Stomach smooth muscle (tissue), 2 donors: ENCODE results near the gene FXYD3.

Source experiments
- H3K27ac ChIP-seq: one replicate; pipeline ENCODE4 v1.7.0; 2013; ENCODE audit warnings: mild to moderate bottlenecking, low read length, inconsistent platforms
- H3K27me3 ChIP-seq, 2 donors: one replicate each; pipeline ENCODE4 v1.7.0; 2013; ENCODE audit warnings: low read length in 2 of 2; ENCODE audit not compliant: insufficient read depth in 2 of 2, control insufficient read depth in 1 of 2
- H3K36me3 ChIP-seq, 2 donors: one replicate each; pipeline ENCODE4 v1.7.0; 2013; ENCODE audit warnings: low read length in 2 of 2; ENCODE audit not compliant: control insufficient read depth in 2 of 2, insufficient read depth in 2 of 2
- H3K4me1 ChIP-seq: one replicate; pipeline ENCODE4 v1.7.0; 2013; ENCODE audit warnings: low read length; ENCODE audit not compliant: control insufficient read depth, insufficient read depth
- H3K4me3 ChIP-seq, 2 donors: one replicate each; pipeline ENCODE4 v1.7.0; 2013; ENCODE audit warnings: low read length in 2 of 2
- H3K9ac ChIP-seq, 2 donors: one replicate each; pipeline ENCODE4 v1.7.0; 2013; ENCODE audit warnings: low read length in 2 of 2, mild to moderate bottlenecking in 1 of 2
- H3K9me3 ChIP-seq, 2 donors: one replicate each; pipeline ENCODE4 v1.7.0; 2013; ENCODE audit warnings: low read length in 2 of 2; ENCODE audit not compliant: control insufficient read depth in 2 of 2
- donor health status: healthy.
- donor health status: Pancreatic carcinoma.

The FXYD3 gene

GRCh38 chr19:35115177-35115951 lies at the start of gene FXYD3:
FXYD3 (plus strand) TSS chr19:35115823; CDS start chr19:35119377, 3,554 bp downstream.
- Histone ChIP-seq H3K9me3 (no peaks in the 10 kb centered on the region), H3K4me1 (peaks cover 5% of the 10 kb centered on the region), H3K27ac (no peak within 1 kb of the TSS), H3K9ac (no peak within 1 kb of the TSS), H3K36me3 (no peaks in the 10 kb centered on the region), H3K27me3 (peaks cover 4 to 6% of the 10 kb centered on the region in 2 donors), H3K4me3 (peak within 1 kb of the TSS; percentile 40 to 65)

GRCh38 chr19:35066121-35066520 lies 49.5 kb upstream of the FXYD3 start:
- Histone ChIP-seq H3K27me3 (peaks cover 0 to 7% of the 10 kb centered on the region in 2 donors), H3K4me1 (no peaks in the 10 kb centered on the region), H3K9ac (no peak overlapping the region), H3K9me3 (peaks cover 3 to 4% of the 10 kb centered on the region in 2 donors), H3K27ac (no peak overlapping the region), H3K4me3 (no peak overlapping the region), H3K36me3 (no peaks in the 10 kb centered on the region)

- Histone ChIP-seq H3K4me1 (no peaks in the 10 kb centered on the region), H3K36me3 (no peaks in the 10 kb centered on the region), H3K27me3 (peaks cover 0 to 7% of the 10 kb centered on the region in 2 donors), H3K4me3 (no peak overlapping the region), H3K27ac (no peak overlapping the region), H3K9ac (no peak overlapping the region), H3K9me3 (peaks cover 3 to 4% of the 10 kb centered on the region in 2 donors)
Measured at GRCh38 chr19:35066691-35067563, 48.7 kb upstream of the FXYD3 start.

- no peaks in the 10 kb centered on the region for H3K4me1 ChIP-seq
- no peak overlapping the region for H3K27ac ChIP-seq
- no peak overlapping the region for H3K4me3 ChIP-seq
- H3K36me3 ChIP-seq: no peaks in the 10 kb centered on the region
- H3K27me3 ChIP-seq: peaks cover 0 to 7% of the 10 kb centered on the region in 2 donors
- H3K9ac ChIP-seq: no peak overlapping the region
- H3K9me3 ChIP-seq: peaks cover 3 to 4% of the 10 kb centered on the region in 2 donors
Measured at GRCh38 chr19:35068941-35069634, 46.5 kb upstream of the FXYD3 start.

GRCh38 chr19:35069696-35070095 lies 45.9 kb upstream of the FXYD3 start:
- Histone ChIP-seq H3K9me3 (peaks cover 3 to 4% of the 10 kb centered on the region in 2 donors), H3K27ac (no peak overlapping the region)

GRCh38 chr19:35070471-35070870 lies 45.2 kb upstream of the FXYD3 start:
- Histone ChIP-seq H3K4me1 (no peaks in the 10 kb centered on the region), H3K27me3 (peaks cover 0 to 4% of the 10 kb centered on the region in 2 donors), H3K36me3 (no peaks in the 10 kb centered on the region), H3K27ac (no peak overlapping the region), H3K4me3 (no peak overlapping the region), H3K9ac (no peak overlapping the region), H3K9me3 (peaks cover 3 to 4% of the 10 kb centered on the region in 2 donors)

More at GRCh38 chr19:35069696-35070095, 45.9 kb upstream of the FXYD3 start:
- no peaks in the 10 kb centered on the region for H3K36me3 ChIP-seq
- H3K4me3 ChIP-seq: no peak overlapping the region
- no peak overlapping the region for H3K9ac ChIP-seq
- peaks cover 0 to 7% of the 10 kb centered on the region in 2 donors for H3K27me3 ChIP-seq
- H3K4me1 ChIP-seq: no peaks in the 10 kb centered on the region

- Histone ChIP-seq H3K36me3 (no peaks in the 10 kb centered on the region), H3K27ac (no peak overlapping the region), H3K9ac (no peak overlapping the region), H3K4me3 (no peak overlapping the region), H3K4me1 (no peaks in the 10 kb centered on the region), H3K9me3 (peaks cover 3 to 4% of the 10 kb centered on the region in 2 donors), H3K27me3 (peaks cover 0 to 3% of the 10 kb centered on the region in 2 donors)
Measured at GRCh38 chr19:35073516-35073915, 42.1 kb upstream of the FXYD3 start.

GRCh38 chr19:35073941-35074340 lies 41.7 kb upstream of the FXYD3 start:
- Histone ChIP-seq H3K9ac (no peak overlapping the region), H3K4me3 (no peak overlapping the region), H3K36me3 (no peaks in the 10 kb centered on the region), H3K27me3 (peaks cover 0 to 3% of the 10 kb centered on the region in 2 donors), H3K9me3 (peaks cover 3 to 4% of the 10 kb centered on the region in 2 donors), H3K4me1 (no peaks in the 10 kb centered on the region), H3K27ac (no peak overlapping the region)

GRCh38 chr19:35074426-35075201 lies 41.0 kb upstream of the FXYD3 start:
- Histone ChIP-seq H3K27me3 (peaks cover 0 to 3% of the 10 kb centered on the region in 2 donors), H3K4me1 (no peaks in the 10 kb centered on the region), H3K9ac (no peak overlapping the region), H3K27ac (no peak overlapping the region), H3K4me3 (no peak overlapping the region), H3K9me3 (peaks cover 3 to 4% of the 10 kb centered on the region in 2 donors), H3K36me3 (no peaks in the 10 kb centered on the region)
